CD14-positive monocyte (primary cell): ENCODE data around the gene PLK3. TPM values are rescaled to one million over a fixed set of nuclear protein-coding genes. Genes with fewer than 3 reads are reported as not detected.
A peak's percentile ranks its signal among the peaks of the same experiment; 100 is the strongest.

Experiments used
- DNase-seq, 3 donors: peaks; one replicate each; pipeline ENCODE4 v3.0.0-alpha.2; 2011 to 2022
- H2AFZ ChIP-seq: 2 replicates; pipeline ENCODE4 v1.6.0; 2012; ENCODE audit warnings: mild to moderate bottlenecking, low read depth, low read length, inconsistent platforms; ENCODE audit not compliant: insufficient read depth, poor library complexity, severe bottlenecking
- H3K27ac ChIP-seq, 2 donors: 1 replicate in 1 of 2; 2 replicates in 1 of 2; pipeline ENCODE4 v1.5.1; 2012 to 2013; ENCODE audit warnings: low read length in 2 of 2, control low read depth in 1 of 2, inconsistent platforms in 1 of 2, low read depth in 1 of 2, mild to moderate bottlenecking in 1 of 2
- H3K27me3 ChIP-seq, 2 donors: one replicate each; pipeline versions ENCODE4 v1.6.0 to v1.6.1; 2011 to 2013; ENCODE audit warnings: low read length in 2 of 2; ENCODE audit not compliant: control insufficient read depth in 2 of 2, insufficient read depth in 2 of 2
- H3K36me3 ChIP-seq, 2 donors: replicated peaks in 1 of 2; 1 replicate in 1 of 2; 2 replicates in 1 of 2; pipeline versions ENCODE4 v1.5.1 to v1.6.1; 2012 to 2013; ENCODE audit warnings: low read length in 2 of 2, control low read depth in 1 of 2, inconsistent platforms in 1 of 2, mild to moderate bottlenecking in 1 of 2; ENCODE audit not compliant: insufficient read depth in 2 of 2, control insufficient read depth in 1 of 2
- H3K4me1 ChIP-seq, 2 donors: 1 replicate in 1 of 2; 2 replicates in 1 of 2; pipeline versions ENCODE4 v1.5.1 to v1.6.1; 2012 to 2013; ENCODE audit warnings: low read length in 2 of 2, control low read depth in 1 of 2, inconsistent platforms in 1 of 2, mild to moderate bottlenecking in 1 of 2, moderate library complexity in 1 of 2; ENCODE audit not compliant: insufficient read depth in 2 of 2, control insufficient read depth in 1 of 2
- H3K4me2 ChIP-seq: replicated peaks from 2 replicates; pipeline ENCODE3; 2012; ENCODE audit warnings: low read length, moderate library complexity, mild to moderate bottlenecking; ENCODE audit not compliant: poor library complexity, severe bottlenecking; ENCODE audit errors: extremely low read depth
- H3K4me3 ChIP-seq, 3 experiments: fragments of 200-600 bp in 1 of 3; sonication (generic) in 1 of 3; replicated peaks in 1 of 3; 1 replicate in 2 of 3; 2 replicates in 1 of 3; pipeline ENCODE4 v1.5.1; 2011 to 2013; ENCODE audit warnings: low read length in 3 of 3, mild to moderate bottlenecking in 3 of 3, control low read depth in 2 of 3, low read depth in 2 of 3, inconsistent platforms in 1 of 3, moderate library complexity in 1 of 3
- H3K79me2 ChIP-seq: 2 replicates; pipeline ENCODE4 v1.6.0; 2012; ENCODE audit warnings: mild to moderate bottlenecking, control low read depth, inconsistent platforms, low read length, moderate library complexity; ENCODE audit not compliant: insufficient read depth
- H3K9ac ChIP-seq: 2 replicates; pipeline ENCODE4 v1.6.0; 2017; ENCODE audit warnings: low read length, mild to moderate bottlenecking; ENCODE audit not compliant: insufficient read depth, poor library complexity, severe bottlenecking
- H3K9me3 ChIP-seq, 2 donors: replicated peaks in 1 of 2; 1 replicate in 1 of 2; 2 replicates in 1 of 2; pipeline versions ENCODE4 v1.5.1 to v1.6.1; 2012 to 2013; ENCODE audit warnings: low read length in 2 of 2, control low read depth in 1 of 2; ENCODE audit not compliant: control insufficient read depth in 1 of 2, insufficient read depth in 1 of 2
- H4K20me1 ChIP-seq: 2 replicates; pipeline ENCODE4 v1.6.0; 2012; ENCODE audit warnings: mild to moderate bottlenecking, low read length, control low read depth, moderate library complexity; ENCODE audit not compliant: insufficient read depth
- H3K27ac Mint-ChIP-seq, 7 donors: one replicate each; pipeline ENCODE4 v1.8.0; 2020; ENCODE audit warnings: mild to moderate bottlenecking in 7 of 7, mixed read lengths in 7 of 7, moderate library complexity in 6 of 7, inconsistent platforms in 2 of 7
- H3K27me3 Mint-ChIP-seq, 3 donors: one replicate each; pipeline ENCODE4 v1.8.0; 2021 to 2022; ENCODE audit warnings: low read depth in 3 of 3, mild to moderate bottlenecking in 3 of 3, mixed read lengths in 3 of 3, moderate library complexity in 3 of 3, inconsistent platforms in 1 of 3
- H3K36me3 Mint-ChIP-seq, 2 donors: one replicate each; pipeline ENCODE4 v1.8.0; 2020; ENCODE audit warnings: mixed read lengths in 2 of 2, inconsistent platforms in 1 of 2, mild to moderate bottlenecking in 1 of 2
- H3K4me1 Mint-ChIP-seq: one replicate; pipeline ENCODE4 v1.8.0; 2020; ENCODE audit warnings: mild to moderate bottlenecking, mixed read lengths
- H3K4me3 Mint-ChIP-seq, 2 donors: one replicate each; pipeline ENCODE4 v1.8.0; 2020; ENCODE audit warnings: mild to moderate bottlenecking in 2 of 2, mixed read lengths in 2 of 2, moderate library complexity in 1 of 2
- H3K9me3 Mint-ChIP-seq, 7 donors: one replicate each; pipeline ENCODE4 v1.8.0; 2020 to 2022; ENCODE audit warnings: mixed read lengths in 7 of 7, mild to moderate bottlenecking in 6 of 7, moderate library complexity in 6 of 7, inconsistent platforms in 2 of 7
- CTCF ChIP-seq: fragments of 200-600 bp; IDR thresholded peaks from one replicate; pipeline ENCODE4 v1.8.0; 2022; ENCODE audit warnings: antibody characterized with exemption, mild to moderate bottlenecking
- WGBS: methylation state at CpG from one replicate; pipeline ENCODE4 v1.1.5; 2013; ENCODE audit warnings: missing lambda C conversion rate; ENCODE audit not compliant: insufficient coverage; 5-methylcytosine and 5-hydroxymethylcytosine counted together
- intact Hi-C, 2 donors: fragments of 100-400 bp; cut with micrococcal nuclease; formaldehyde crosslinking; loops; one replicate each; pipeline versions ENCODE4 v1.15.0 to v1.15.1; 2023
- polyA plus RNA-seq, 3 donors: library from polyadenylated mRNA; depleted of rRNA in 1 of 3; unstranded in 2 of 3; stranded (reverse) in 1 of 3; fragments of 300-500 nt in 2 of 3; fragments of >200 nt in 1 of 3; fragmentation: Illumina TruSeq in 2 of 3; gene quantifications; 1 replicate in 2 of 3; 2 replicates in 1 of 3; pipeline ENCODE4 v1.2.3, GENCODE V29; 2012 to 2021
- small RNA-seq: library from RNA; depleted of rRNA; stranded (forward); fragments of <200 nt; gene quantifications from one replicate; pipeline ENCODE3, GENCODE V24; 2012; ENCODE audit warnings: low read depth; ENCODE audit not compliant: insufficient read length

PLK3 gene
- polyA plus RNA-seq, 3 donors: 15.8 to 285 (median 28.1) TPM

- no peaks in the 10 kb centered on the region for H3K79me2 ChIP-seq
- 97% methylated on average over 3 of the region's 6 CpGs for WGBS
- Mint-ChIP-seq H3K4me1 (peaks cover 8% of the 10 kb centered on the region), H3K4me3 (no peak overlapping the region), H3K27me3 (peaks cover 0 to 2% (median 0%) of the 10 kb centered on the region in 3 donors), H3K27ac (peak overlapping the region in 1 of 7 donors; percentile 26), H3K9me3 (peaks cover 0 to 5% (median 0%) of the 10 kb centered on the region in 7 donors), H3K36me3 (peaks cover 45 to 52% of the 10 kb centered on the region in 2 donors)
- no peaks in the 10 kb centered on the region for H3K9me3 ChIP-seq
- H3K4me3 ChIP-seq: no peak overlapping the region
- no peaks in the 10 kb centered on the region for H3K27me3 ChIP-seq
- peaks cover 0 to 19% of the 10 kb centered on the region in 2 donors for H3K36me3 ChIP-seq
- no peak for DNase-seq
- intact Hi-C loops: no loop called here
- no peak overlapping the region for H3K9ac ChIP-seq
- no peak overlapping the region for H2AFZ ChIP-seq
- H4K20me1 ChIP-seq: no peaks in the 10 kb centered on the region
- TF ChIP-seq CTCF: no peak
- H3K4me2 ChIP-seq: no peak overlapping the region
- no peak overlapping the region for H3K27ac ChIP-seq
- no peaks in the 10 kb centered on the region for H3K4me1 ChIP-seq
Measured at GRCh38 chr1:44853201-44853600, 53.0 kb downstream of the PLK3 start.

DNA sequence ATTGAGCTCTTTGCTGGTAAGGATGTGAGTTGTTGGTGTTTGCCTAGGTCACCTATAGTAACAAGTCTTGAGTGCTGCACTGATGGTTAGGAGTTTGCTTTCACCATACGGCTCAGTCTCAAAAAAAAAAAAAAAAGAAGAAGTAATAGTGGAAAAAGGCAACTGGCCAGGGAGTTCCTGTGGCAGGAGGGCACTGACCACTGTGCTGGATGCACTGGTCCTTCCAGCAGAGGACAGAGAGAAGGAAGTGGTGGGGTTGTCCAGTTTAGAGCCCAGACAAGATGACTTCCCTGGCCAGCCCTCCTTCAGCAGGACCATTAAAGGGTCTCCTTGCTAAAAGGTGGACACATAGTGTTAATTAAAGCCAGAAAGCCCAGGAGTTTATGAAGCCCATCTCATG, 54.8 kb downstream of the PLK3 start:
- H3K4me1 ChIP-seq: peaks cover under 1 to 1% of the 10 kb centered on the region in 2 donors
- intact Hi-C loops: no loop called here
- H3K4me3 Mint-ChIP-seq: no peak overlapping the region

More for the DNA sequence above, 54.8 kb downstream of the PLK3 start:
- Histone ChIP-seq H3K27me3 (no peaks in the 10 kb centered on the region), H3K27ac (no peak overlapping the region), H3K9me3 (no peaks in the 10 kb centered on the region), H3K79me2 (no peaks in the 10 kb centered on the region), H4K20me1 (no peaks in the 10 kb centered on the region), H3K4me2 (no peak overlapping the region), H3K4me3 (no peak overlapping the region), H2AFZ (no peak overlapping the region), H3K9ac (no peak overlapping the region), H3K36me3 (peaks cover 0 to 15% of the 10 kb centered on the region in 2 donors)
- Mint-ChIP-seq H3K27ac (no peak overlapping the region), H3K27me3 (no peaks in the 10 kb centered on the region), H3K4me1 (peaks cover 10% of the 10 kb centered on the region), H3K9me3 (peaks cover 0 to 5% (median 0%) of the 10 kb centered on the region in 7 donors), H3K36me3 (peaks cover 42 to 45% of the 10 kb centered on the region in 2 donors)
- TF ChIP-seq CTCF: no peak
- 29% methylated on average over 1 of the region's 1 CpG for WGBS
- DNase-seq: no peak

Small RNA genes within 50 kb of the gene (small RNA-seq; reads per million reads assigned to genes)
- gene AL136380.1 (not detected), gene SNORD38A (20,304 reads per million, percentile 100 among the genes with 10 or more reads in this experiment), gene SNORD38B (not detected), gene SNORD46 (51.0 reads per million, percentile 94 among the genes with 10 or more reads in this experiment), gene SNORD55 (not detected)

Other genes with a start within 250 kb of the PLK3 start
- 1 to 10 TPM; 4.8 to 8.8 (median 8.6) TPM for gene TMEM53, start 125.9 kb upstream of the PLK3 start, polyA plus RNA-seq
- gene ARMH1, start 125.7 kb upstream of the PLK3 start, polyA plus RNA-seq: 100 to 1,000 TPM in 1 of 3 donors, 10 to 100 TPM in 2; 14.7 to 209 (median 15.8) TPM
- gene RNU5D-1, start 69.2 kb upstream of the PLK3 start, polyA plus RNA-seq: not detected
- gene KIF2C, start 60.5 kb upstream of the PLK3 start, polyA plus RNA-seq: under 1 TPM; 0.13 to 0.29 (median 0.24) TPM
- 1,000 to 10,000 TPM in 1 of 3 donors, 100 to 1,000 TPM in 2; 413 to 1,619 (median 419) TPM for gene RPS8, start 24.8 kb upstream of the PLK3 start, polyA plus RNA-seq
- under 1 TPM in 1 of 3 donors, not detected in 2; 0.19 TPM for gene BEST4, start 12.2 kb upstream of the PLK3 start, polyA plus RNA-seq
- 1 to 10 TPM in 2 of 3 donors, under 1 TPM in 1; 0.91 to 2.8 (median 2.2) TPM for gene DYNLT4, start 7.0 kb downstream of the PLK3 start, polyA plus RNA-seq
- 1 to 10 TPM in 1 of 3 donors, under 1 TPM in 2; 0.10 to 6.3 (median 0.73) TPM for gene BTBD19, start 8.1 kb downstream of the PLK3 start, polyA plus RNA-seq
- gene PTCH2, start 42.9 kb downstream of the PLK3 start, polyA plus RNA-seq: under 1 TPM; 0.18 to 0.71 (median 0.22) TPM
- 10 to 100 TPM; 10.9 to 18.0 (median 14.7) TPM for gene EIF2B3, start 186.2 kb downstream of the PLK3 start, polyA plus RNA-seq
- gene HECTD3, start 210.9 kb downstream of the PLK3 start, polyA plus RNA-seq: 10 to 100 TPM; 13.9 to 53.9 (median 16.7) TPM
- 100 to 1,000 TPM in 2 of 3 donors, 10 to 100 TPM in 1; 98.2 to 115 (median 108) TPM for gene UROD, start 211.9 kb downstream of the PLK3 start, polyA plus RNA-seq